SJSA1 (cell line): Measurements from ENCODE around the gene UGP2. TPM values are rescaled to one million over a fixed set of nuclear protein-coding genes. Genes with fewer than 3 reads are reported as not detected.
"Not testable (repeated sequence)": the region's sequence is repeated elsewhere in the genome, so short reads cannot be mapped to it uniquely, and the experiment has no call there.

Experiments used
- DNase-seq, 2 experiments: peaks; one replicate each; pipeline ENCODE4 v3.0.0-alpha.2; 2015 to 2020; ENCODE audit warnings: low spot score in 2 of 2, low read depth in 1 of 2
- H3K27ac ChIP-seq: fragments of 250-450 bp; sonication (Bioruptor Pico); 2 replicates; pipeline ENCODE4 v1.5.1; 2020; ENCODE audit warnings: mild to moderate bottlenecking, moderate library complexity
- H3K27me3 ChIP-seq: fragments of 250-450 bp; sonication (Bioruptor Pico); replicated peaks from 2 replicates; pipeline ENCODE4 v1.5.1; 2020; ENCODE audit warnings: mild to moderate bottlenecking, moderate library complexity
- H3K36me3 ChIP-seq: fragments of 250-450 bp; sonication (Bioruptor Pico); 2 replicates; pipeline ENCODE4 v1.5.1; 2020; ENCODE audit warnings: mild to moderate bottlenecking
- H3K4me1 ChIP-seq: fragments of 250-450 bp; sonication (Bioruptor Pico); replicated peaks from 2 replicates; pipeline ENCODE4 v1.6.1; 2021; ENCODE audit warnings: mild to moderate bottlenecking
- H3K4me3 ChIP-seq: fragments of 250-450 bp; sonication (Bioruptor Pico); 2 replicates; pipeline ENCODE4 v1.5.1; 2020; ENCODE audit warnings: mild to moderate bottlenecking
- H3K9me3 ChIP-seq: fragments of 250-450 bp; sonication (Bioruptor Pico); replicated peaks from 2 replicates; pipeline ENCODE4 v1.5.1; 2020; ENCODE audit warnings: mild to moderate bottlenecking
- total RNA-seq: library from RNA; depleted of rRNA; stranded (reverse); fragments of >200 nt; shearing (Covaris generic); gene quantifications from 2 replicates; pipeline ENCODE4 v1.2.3, GENCODE V29; 2014; rRNA removed

UGP2 gene
- total RNA-seq: 227 and 287 TPM in 2 replicates

DNA sequence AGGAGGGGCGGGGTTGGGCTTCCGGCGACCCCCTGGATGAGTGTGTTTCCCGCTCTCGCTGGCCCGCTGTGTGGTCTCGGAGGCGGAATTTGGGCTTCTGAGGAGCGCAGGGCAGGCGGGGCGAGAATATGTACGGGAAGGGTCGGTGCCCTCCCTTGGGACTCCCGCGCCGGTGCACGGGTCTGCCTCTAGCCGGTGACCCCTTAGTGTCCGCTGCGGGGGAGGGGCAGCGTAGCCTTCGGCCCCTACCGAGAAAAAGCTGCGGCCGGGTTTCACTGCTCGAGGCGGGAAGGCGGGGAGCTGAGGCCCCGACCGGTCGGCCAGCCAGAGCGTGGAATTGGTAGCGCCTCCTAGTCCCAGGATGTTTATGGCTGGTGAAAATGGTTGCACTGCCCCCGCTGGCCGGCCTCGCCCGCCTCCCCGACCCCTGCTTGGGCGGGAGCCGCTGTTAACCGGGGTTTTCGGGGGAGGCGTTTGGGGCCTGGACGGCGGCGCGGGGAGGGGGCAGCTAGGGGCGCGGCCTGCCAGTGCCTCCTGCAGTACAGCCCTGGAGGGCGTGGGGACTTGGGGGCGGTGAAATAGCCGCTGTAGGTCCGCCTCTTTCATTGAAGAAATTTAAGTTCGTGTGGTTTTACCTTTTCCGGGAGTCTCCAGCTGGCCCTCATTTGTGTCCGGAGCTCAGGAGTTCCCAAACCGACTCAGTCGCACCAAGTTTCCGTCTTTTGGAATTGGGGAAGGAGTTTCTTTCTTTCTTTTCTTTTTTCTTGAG, at the start of gene UGP2:
UGP2 (plus strand) TSS at position 643 of the 769 bp plus-strand sequence. CDS start 290 bp downstream, outside the sequence.
- peaks cover 46% of the 10 kb centered on the region for H3K4me1 ChIP-seq
- no peaks in the 10 kb centered on the region for H3K9me3 ChIP-seq
- DNase-seq: peak; percentile 95 to 97
- peak within 1 kb of the TSS; percentile 73 for H3K4me3 ChIP-seq
- H3K27ac ChIP-seq: peak within 1 kb of the TSS; percentile 96
- no peaks in the 10 kb centered on the region for H3K27me3 ChIP-seq
- peaks cover 18% of the 10 kb centered on the region; the same call in 1 of the 2 replicates for H3K36me3 ChIP-seq

DNA sequence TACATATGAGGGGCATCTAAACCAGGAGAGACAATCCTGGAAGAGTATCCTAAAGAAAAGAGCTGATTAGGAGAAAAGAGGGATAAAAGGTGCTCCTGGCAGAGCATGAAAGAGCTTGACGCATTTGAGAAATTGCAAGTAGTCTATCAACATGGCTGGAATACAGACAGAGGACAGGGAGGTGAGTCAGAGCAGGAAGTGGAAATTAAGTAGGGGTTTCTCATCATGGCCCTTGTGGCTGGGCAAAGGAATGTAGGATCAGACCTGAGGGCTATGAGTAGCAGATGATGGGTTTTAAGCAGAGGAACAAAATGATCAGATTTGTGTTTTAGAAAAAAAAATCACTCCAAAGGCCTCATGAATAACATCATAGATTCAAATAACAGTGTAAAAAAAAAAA, 49.2 kb upstream of the UGP2 start:
- Histone ChIP-seq H3K4me1 (peaks cover 37% of the 10 kb centered on the region), H3K9me3 (peaks cover 2% of the 10 kb centered on the region; the same call in 1 of the 2 replicates), H3K36me3 (no peaks in the 10 kb centered on the region), H3K27me3 (no peaks in the 10 kb centered on the region), H3K27ac (peak overlapping the region; percentile 87), H3K4me3 (no peak overlapping the region)
- DNase-seq: peak; percentile 68 to 74

DNA sequence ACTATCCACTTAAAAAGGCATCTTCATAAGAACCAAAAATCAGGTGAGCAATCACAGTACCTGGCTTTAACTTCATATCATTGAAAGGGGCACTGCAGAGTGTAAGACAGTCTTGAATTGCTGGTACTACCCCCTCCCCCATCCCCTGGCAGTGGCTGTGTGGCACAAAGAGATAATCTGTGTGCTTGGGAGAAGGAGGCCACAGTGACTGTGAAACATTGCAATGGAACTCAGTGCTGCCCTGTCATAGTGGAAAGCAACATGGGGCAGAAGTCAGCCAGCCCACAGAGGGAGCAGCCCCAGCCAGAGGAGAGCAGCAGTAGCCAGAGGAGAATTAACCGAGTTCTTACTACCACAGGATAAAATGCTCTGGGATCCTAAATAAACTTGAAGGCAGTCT, 45.3 kb upstream of the UGP2 start:
- no peaks in the 10 kb centered on the region for H3K27me3 ChIP-seq
- no peaks in the 10 kb centered on the region for H3K36me3 ChIP-seq
- peaks cover 24% of the 10 kb centered on the region for H3K4me1 ChIP-seq
- no peak overlapping the region for H3K4me3 ChIP-seq
- DNase-seq: no peak
- H3K27ac ChIP-seq: no peak overlapping the region
- peaks cover 2% of the 10 kb centered on the region; the same call in 1 of the 2 replicates for H3K9me3 ChIP-seq

DNA sequence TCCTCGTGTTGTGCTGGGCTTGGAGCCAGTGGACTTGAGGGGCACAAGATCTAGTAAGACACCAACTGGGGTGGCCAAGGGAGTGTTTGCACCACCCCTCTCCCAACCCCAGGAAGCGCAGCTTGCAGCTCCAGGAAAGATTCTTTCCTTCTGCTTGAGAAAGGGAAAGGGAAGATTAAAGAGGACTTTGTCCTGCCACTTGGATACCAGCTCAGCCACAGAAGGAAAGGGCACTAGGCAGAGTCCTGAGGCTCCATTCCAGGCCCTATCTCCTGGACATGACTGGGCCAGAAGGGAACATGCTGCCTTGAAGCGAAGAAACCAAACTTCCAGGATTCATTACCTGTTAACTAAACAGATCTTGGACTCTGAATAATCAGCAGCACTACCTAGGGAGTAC, 44.9 kb upstream of the UGP2 start:
- no peak overlapping the region for H3K4me3 ChIP-seq
- H3K36me3 ChIP-seq: no peaks in the 10 kb centered on the region
- H3K4me1 ChIP-seq: peaks cover 21% of the 10 kb centered on the region
- H3K27ac ChIP-seq: no peak overlapping the region
- peaks cover 2% of the 10 kb centered on the region; the same call in 1 of the 2 replicates for H3K9me3 ChIP-seq
- DNase-seq: no peak
- H3K27me3 ChIP-seq: no peaks in the 10 kb centered on the region

DNA sequence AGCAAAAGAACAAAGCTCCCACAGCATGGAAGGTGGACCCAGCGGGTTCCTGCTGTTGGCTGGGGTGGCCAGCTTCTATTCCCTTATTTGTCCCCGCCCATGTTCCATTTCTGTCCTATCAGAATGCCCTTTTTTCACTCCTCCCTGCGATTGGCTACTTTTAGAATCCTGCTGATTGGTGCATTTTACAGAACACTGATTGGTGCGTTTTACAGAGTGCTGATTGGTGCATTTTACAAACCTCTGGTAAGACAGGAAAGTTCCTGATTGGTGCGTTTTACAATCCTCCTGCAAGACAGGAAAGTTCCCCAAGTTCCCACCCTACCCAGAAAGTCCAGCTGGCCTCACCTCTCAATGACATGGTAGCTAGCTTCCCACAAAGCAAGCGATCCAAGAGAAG, 40.2 kb upstream of the UGP2 start:
- H3K27me3 ChIP-seq: no peaks in the 10 kb centered on the region
- H3K27ac ChIP-seq: no peak overlapping the region
- no peak for DNase-seq
- H3K4me1 ChIP-seq: peaks cover 8% of the 10 kb centered on the region
- no peaks in the 10 kb centered on the region for H3K9me3 ChIP-seq
- no peaks in the 10 kb centered on the region for H3K36me3 ChIP-seq
- no peak overlapping the region for H3K4me3 ChIP-seq

DNA sequence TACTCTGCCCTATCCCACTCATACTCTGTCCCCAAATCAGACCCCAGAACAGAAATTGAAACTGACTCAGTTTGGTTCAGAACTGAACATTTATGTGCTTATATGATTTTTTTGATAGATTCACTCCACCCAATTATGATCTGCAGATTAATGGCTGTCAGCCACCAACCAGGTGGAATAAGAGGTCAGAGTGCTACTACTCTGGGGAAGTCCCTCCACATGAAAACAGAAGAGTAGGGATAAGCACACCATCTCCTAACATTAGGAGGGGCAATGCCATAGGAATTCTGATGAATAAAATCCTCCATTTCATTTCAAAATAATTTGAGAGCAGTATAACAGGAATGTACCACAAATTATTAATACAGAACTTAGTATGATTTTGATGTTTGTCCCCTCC, 36.3 kb upstream of the UGP2 start:
- Histone ChIP-seq H3K4me1 (no peaks in the 10 kb centered on the region), H3K36me3 (no peaks in the 10 kb centered on the region), H3K4me3 (no peak overlapping the region), H3K27me3 (no peaks in the 10 kb centered on the region), H3K9me3 (no peaks in the 10 kb centered on the region), H3K27ac (no peak overlapping the region)
- no peak for DNase-seq

DNA sequence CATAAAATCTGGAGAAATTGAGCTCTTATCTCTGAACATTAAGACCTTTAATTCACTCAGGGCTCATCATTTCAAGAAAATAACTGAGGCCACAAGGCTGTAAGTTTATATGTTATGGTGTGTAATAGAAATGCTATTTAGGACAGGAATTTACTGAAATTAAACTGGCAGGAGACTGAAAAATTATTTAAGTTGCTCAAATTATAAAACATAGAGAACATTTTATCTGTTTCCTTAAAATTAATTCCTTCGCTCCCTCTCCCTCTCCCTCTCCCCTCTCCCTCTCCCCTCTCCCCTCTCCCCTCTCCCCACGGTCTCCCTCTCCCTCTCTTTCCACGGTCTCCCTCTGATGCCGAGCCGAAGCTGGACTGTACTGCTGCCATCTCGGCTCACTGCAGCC, 33.7 kb upstream of the UGP2 start:
- H3K4me3 ChIP-seq, H3K36me3 ChIP-seq, DNase-seq, H3K27ac ChIP-seq, H3K9me3 ChIP-seq, H3K27me3 ChIP-seq, H3K4me1 ChIP-seq: not testable (repeated sequence)

DNA sequence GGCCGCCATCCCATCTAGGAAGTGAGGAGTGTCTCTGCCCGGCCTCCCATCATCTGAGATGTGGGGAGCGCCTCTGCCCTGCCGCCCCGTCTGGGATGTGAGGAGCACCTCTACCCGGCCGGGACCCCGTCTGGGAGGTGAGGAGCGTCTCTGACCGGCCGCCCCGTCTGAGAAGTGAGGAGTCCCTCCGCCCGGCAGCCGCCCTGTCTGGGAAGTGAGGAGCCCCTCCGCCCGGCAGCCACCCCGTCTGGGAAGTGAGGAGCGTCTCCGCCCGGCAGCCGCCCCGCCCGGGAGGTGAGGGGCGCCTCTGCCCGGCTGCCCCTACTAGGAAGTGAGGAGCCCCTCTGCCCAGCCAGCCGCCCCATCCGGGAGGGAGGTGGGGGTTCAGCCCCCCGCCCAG, 32.8 kb upstream of the UGP2 start:
- H3K9me3 ChIP-seq, DNase-seq: not testable (repeated sequence)

DNA sequence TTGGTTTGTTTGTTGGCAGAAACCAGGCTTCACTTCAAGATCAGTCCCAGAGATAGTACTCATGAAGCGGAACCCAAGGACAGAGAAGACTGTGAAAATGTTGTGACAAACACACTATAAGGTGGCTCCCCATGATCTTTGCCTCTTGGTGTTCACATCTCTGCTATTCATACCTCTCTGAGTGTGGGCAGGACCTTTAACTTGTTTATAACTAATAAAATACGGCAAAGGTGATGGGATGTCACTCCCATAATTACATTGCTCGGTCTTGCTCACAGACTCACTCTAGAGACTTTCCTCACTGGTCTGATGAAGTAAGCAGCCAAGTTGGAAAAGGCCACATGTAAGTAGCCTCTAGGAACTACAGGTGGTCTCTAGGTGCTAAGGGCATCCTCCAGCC, 30.6 kb upstream of the UGP2 start:
- Histone ChIP-seq H3K4me3 (no peak overlapping the region), H3K36me3 (no peaks in the 10 kb centered on the region), H3K9me3 (no peaks in the 10 kb centered on the region), H3K4me1 (peaks cover 19% of the 10 kb centered on the region), H3K27ac (no peak overlapping the region), H3K27me3 (no peaks in the 10 kb centered on the region)
- DNase-seq: no peak

More for the DNA sequence above, 32.8 kb upstream of the UGP2 start:
- not testable (repeated sequence) for H3K27ac ChIP-seq, H3K36me3 ChIP-seq, H3K27me3 ChIP-seq, H3K4me1 ChIP-seq, H3K4me3 ChIP-seq

DNA sequence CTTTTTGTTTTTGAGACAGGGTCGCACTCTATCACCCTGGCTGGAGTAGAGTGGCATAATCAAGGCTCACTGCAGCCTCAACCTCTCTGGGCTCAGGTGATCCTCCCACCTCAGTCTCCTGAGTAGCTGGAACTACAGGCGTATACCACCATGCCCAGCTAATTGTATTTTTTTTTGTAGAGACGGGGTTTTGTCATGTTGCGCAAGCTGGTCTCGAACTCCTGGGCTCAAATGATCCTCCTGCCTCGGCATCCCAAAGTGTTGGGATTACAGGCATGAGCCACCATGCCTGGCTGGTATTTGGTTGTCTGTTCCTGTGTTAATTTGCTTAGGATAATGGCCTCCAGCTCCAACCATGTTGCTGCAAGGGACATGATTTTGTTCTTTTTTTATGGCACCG, 29.8 kb upstream of the UGP2 start:
- not testable (repeated sequence) for DNase-seq, H3K9me3 ChIP-seq, H3K27ac ChIP-seq, H3K4me3 ChIP-seq, H3K27me3 ChIP-seq, H3K36me3 ChIP-seq
- H3K4me1 ChIP-seq: peaks cover 27% of the 10 kb centered on the region

DNA sequence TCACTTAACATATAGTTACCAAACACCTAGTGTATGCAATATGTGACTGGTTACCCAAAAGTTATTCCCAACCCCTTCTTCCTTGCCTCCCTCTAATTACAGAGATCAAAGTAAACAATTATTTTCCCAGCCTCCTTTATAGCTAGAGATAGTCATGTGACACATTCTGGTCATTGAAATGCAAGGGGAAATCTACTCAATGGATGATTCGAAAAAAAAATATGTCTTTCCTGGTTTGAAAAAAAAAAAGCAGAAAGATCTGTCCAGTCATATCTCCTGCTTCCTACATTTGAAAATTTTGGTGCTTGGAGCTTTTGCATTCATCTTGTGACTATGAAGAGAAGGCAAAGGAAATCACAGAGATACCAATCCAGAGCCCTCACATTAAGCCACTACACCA, 27.6 kb upstream of the UGP2 start:
- H3K27ac ChIP-seq: no peak overlapping the region
- no peak for DNase-seq

DNA sequence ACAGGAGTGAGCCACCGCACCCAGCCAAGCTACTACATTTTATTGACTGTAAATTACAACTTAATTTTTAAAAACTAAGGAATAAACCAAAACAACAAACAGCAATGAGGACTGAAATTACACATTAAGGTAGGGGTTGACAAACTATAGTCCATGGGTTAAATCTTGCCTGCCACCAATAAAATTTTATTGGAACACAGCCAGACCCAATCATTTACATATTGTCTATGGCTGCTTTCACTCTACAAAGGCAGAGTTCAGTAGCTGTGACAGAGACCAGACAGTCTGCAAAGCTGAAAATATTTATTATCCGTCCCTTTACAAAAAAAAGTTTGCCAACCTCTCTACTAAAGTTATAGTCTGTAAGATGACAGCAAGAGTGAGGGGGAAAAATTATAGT, 24.3 kb upstream of the UGP2 start:
- DNase-seq: no peak
- Histone ChIP-seq H3K27me3 (no peaks in the 10 kb centered on the region), H3K4me1 (peaks cover 59% of the 10 kb centered on the region), H3K9me3 (no peaks in the 10 kb centered on the region), H3K27ac (peak overlapping the region; percentile 16; the same call in 1 of the 2 replicates), H3K36me3 (no peaks in the 10 kb centered on the region), H3K4me3 (no peak overlapping the region)

More for the DNA sequence above, 27.6 kb upstream of the UGP2 start:
- Histone ChIP-seq H3K36me3 (no peaks in the 10 kb centered on the region), H3K4me3 (no peak overlapping the region), H3K4me1 (peaks cover 49% of the 10 kb centered on the region), H3K9me3 (no peaks in the 10 kb centered on the region), H3K27me3 (no peaks in the 10 kb centered on the region)

DNA sequence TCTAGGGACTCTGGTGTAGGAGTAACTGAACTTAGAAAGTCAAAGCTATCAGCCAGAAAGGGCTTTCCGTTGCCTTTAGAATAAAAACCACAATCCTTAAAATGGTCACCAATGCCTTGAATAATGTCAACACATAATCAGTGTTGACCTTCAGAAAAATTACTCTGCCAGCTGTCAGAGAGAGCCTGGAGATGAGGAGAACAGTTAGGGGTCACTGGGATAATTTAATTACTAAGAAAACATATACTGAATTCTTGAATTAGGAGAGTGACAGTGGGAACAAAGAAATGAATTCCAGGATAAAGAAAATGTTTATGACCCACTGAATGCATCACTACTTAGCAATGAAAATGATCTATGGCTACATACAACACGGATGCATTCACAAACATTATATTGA, 23.4 kb upstream of the UGP2 start:
- H3K4me3 ChIP-seq: no peak overlapping the region
- no peaks in the 10 kb centered on the region for H3K9me3 ChIP-seq
- no peaks in the 10 kb centered on the region for H3K27me3 ChIP-seq
- H3K27ac ChIP-seq: peak overlapping the region; percentile 25
- H3K36me3 ChIP-seq: no peaks in the 10 kb centered on the region
- H3K4me1 ChIP-seq: peaks cover 59% of the 10 kb centered on the region
- peak in 1 of 2 experiments; percentile 80 for DNase-seq

DNA sequence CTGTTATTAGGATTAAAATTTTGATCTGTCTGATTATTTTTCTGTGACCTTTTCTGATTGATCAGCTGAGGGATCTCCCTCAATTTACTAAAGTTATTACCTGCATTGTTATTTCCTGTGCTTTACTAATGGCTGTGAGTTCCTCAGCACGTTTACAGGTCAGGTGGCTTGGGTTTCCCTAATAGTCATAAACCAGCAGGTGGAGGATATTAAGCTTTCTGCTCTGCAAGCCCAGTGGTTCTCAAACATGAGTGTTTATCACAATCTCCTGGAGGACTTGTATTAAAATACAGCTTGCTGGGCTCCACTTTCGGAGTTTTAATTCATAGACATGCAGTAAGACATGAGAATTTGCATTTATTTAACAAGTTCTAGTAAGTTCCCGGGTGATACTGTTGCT, 22.4 kb upstream of the UGP2 start:
- no peak overlapping the region for H3K4me3 ChIP-seq
- H3K4me1 ChIP-seq: peaks cover 57% of the 10 kb centered on the region
- no peaks in the 10 kb centered on the region for H3K9me3 ChIP-seq
- H3K36me3 ChIP-seq: no peaks in the 10 kb centered on the region
- no peak overlapping the region for H3K27ac ChIP-seq
- DNase-seq: no peak
- H3K27me3 ChIP-seq: no peaks in the 10 kb centered on the region
